Mucosa of descending colon (tissue), 3 donors: ENCODE results near the gene RELT. TPM values are rescaled to one million over a fixed set of nuclear protein-coding genes. Genes with fewer than 3 reads are reported as not detected.

Source experiments
- ATAC-seq: fragments of 200-7000 bp; cut with Tn5 transposase; one replicate; pipeline ENCODE4 v1.9.1; 2020; ENCODE audit warnings: mild to moderate bottlenecking, moderate library complexity
- DNase-seq, 3 donors: peaks; one replicate each; pipeline ENCODE4 v3.0.0-alpha.2; 2020
- H3K36me3 ChIP-seq: fragments of 200-600 bp; one replicate; pipeline ENCODE4 v1.8.0; 2021; ENCODE audit warnings: low read depth, mild to moderate bottlenecking
- H3K4me1 ChIP-seq: fragments of 200-600 bp; one replicate; pipeline ENCODE4 v1.8.0; 2021; ENCODE audit warnings: low read depth, mild to moderate bottlenecking
- H3K4me3 ChIP-seq: fragments of 200-600 bp; one replicate; pipeline ENCODE4 v1.8.0; 2021; ENCODE audit warnings: mild to moderate bottlenecking
- H3K9me3 ChIP-seq: fragments of 200-600 bp; one replicate; pipeline ENCODE4 v1.8.0; 2021; ENCODE audit warnings: mild to moderate bottlenecking
- intact Hi-C, 2 donors: fragments of 100-400 bp; cut with DNase I in 1 of 2; cut with micrococcal nuclease in 1 of 2; formaldehyde crosslinking; loops; one replicate each; pipeline versions ENCODE4 v1.11.0 to v1.11.1; 2022; cut with DNase I, micrococcal nuclease
- total RNA-seq, 3 donors: library from RNA; stranded (reverse); fragmentation: NEBNext Ultra II Directional in 2 of 3; extraction: Animal tissue kit (Norgen Biotek cat#: 25700) in 2 of 3; gene quantifications; one replicate each; pipeline versions ENCODE4 v1.2.1 to v1.2.4, GENCODE V29; 2021 to 2023
- TF ChIP-seq, protein P1 (sequence below): fragments of 200-600 bp; IDR thresholded peaks from one replicate; pipeline ENCODE4 v1.8.0; 2022; ENCODE audit warnings: antibody characterized with exemption, mild to moderate bottlenecking
- donor health status: DM: no; HTN: no; CAD: no; lungs with moderate emphysema.
- donor health status: DM: no; HTN: no; CAD: no.
- donor health status: DM: no; HTN: yes; CAD: no.

The RELT gene
- total RNA-seq, 3 donors from 2014 or later = 2.3 to 4.7 (median 4.4) TPM

DNA sequence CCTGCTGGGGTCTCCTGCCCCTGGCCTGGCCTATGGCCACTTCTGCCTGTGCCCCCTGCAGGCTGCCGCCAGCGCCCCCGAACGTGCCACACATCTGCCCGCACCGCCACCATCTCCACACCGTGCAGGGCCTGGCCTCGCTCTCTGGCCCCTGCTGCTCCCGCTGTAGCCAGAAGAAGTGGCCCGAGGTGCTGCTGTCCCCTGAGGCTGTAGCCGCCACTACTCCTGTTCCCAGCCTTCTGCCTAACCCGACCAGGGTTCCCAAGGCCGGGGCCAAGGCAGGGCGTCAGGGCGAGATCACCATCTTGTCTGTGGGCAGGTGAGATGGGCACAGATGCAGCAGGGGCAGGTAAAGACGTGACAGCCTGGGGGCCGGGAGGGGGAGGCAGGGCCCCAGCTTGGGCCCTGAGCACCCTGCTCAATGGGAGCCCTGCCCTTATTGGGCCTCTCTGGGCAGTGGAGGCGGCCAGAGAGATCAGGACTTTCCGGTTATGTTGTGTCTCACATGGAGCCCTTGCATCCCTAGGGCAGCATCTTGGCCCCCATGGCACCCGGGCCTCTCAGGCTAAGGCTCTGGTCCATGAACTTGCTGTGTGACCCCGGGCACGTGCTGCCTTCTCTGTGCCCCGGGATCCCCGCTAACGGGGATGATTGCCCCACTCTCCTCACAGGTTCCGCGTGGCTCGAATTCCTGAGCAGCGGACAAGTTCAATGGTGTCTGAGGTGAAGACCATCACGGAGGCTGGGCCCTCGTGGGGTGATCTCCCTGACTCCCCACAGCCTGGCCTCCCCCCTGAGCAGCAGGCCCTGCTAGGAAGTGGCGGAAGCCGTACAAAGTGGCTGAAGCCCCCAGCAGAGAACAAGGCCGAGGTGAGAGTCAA, 18.5 kb downstream of the RELT start:
- H3K36me3 ChIP-seq = no peaks in the 10 kb centered on the region
- TF ChIP-seq, protein P1, sequence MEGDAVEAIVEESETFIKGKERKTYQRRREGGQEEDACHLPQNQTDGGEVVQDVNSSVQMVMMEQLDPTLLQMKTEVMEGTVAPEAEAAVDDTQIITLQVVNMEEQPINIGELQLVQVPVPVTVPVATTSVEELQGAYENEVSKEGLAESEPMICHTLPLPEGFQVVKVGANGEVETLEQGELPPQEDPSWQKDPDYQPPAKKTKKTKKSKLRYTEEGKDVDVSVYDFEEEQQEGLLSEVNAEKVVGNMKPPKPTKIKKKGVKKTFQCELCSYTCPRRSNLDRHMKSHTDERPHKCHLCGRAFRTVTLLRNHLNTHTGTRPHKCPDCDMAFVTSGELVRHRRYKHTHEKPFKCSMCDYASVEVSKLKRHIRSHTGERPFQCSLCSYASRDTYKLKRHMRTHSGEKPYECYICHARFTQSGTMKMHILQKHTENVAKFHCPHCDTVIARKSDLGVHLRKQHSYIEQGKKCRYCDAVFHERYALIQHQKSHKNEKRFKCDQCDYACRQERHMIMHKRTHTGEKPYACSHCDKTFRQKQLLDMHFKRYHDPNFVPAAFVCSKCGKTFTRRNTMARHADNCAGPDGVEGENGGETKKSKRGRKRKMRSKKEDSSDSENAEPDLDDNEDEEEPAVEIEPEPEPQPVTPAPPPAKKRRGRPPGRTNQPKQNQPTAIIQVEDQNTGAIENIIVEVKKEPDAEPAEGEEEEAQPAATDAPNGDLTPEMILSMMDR = no peak
- no peaks in the 10 kb centered on the region for H3K4me1 ChIP-seq
- intact Hi-C loops = no loop called here
- DNase-seq (peak in 1 of 3 donors; percentile 21), ATAC-seq (no peak)
- H3K9me3 ChIP-seq = no peaks in the 10 kb centered on the region
- H3K4me3 ChIP-seq = no peak overlapping the region

DNA sequence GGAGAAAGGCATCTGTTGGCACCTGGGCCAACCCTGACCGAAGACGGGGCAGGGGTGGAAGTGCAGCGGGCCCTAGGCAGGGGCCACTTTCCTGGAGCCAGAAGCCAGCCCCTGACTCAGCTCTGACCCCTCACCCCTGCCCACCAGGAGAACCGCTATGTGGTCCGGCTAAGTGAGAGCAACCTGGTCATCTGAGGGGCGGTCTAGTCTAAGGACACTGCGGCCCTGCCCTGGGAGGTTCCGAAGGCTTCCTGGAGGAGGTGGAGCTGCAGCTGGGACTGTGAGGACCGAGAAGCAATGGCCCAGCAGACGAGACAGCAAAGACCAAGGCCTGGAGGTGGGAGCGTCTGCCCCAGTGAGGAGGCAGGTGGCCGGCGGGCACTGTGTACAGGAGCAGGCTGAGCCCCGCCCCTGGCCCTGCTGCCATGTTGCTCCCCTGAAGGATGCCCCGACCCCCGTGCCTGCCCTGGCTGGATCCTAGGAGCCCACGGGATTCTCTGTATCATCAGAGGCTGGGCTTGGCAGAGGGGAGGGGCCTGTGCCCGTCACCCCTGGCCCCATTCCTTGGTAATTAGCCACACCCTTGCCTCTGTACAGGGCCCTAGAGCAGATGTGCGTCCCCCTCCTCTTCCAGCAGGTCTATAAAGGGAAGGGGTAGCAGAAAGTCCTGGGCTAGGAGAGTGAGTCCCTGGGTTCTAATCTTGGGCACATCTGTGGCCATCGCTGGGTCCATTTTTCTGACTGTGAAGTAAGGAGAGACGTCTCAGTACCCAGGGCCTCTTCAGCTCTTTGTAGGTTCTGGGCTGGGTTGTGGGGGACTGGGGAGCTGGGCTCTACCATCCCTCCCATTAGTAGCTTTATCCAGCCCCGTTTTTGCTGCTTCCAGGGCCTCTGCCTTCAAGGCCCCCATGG, 19.4 kb downstream of the RELT start:
- intact Hi-C loops = no loop called here
- no peak overlapping the region for H3K4me3 ChIP-seq
- H3K36me3 ChIP-seq = no peaks in the 10 kb centered on the region
- DNase-seq (peak in 1 of 3 donors; percentile 23), ATAC-seq (no peak)
- TF ChIP-seq, protein P1 = no peak
- no peaks in the 10 kb centered on the region for H3K9me3 ChIP-seq
- H3K4me1 ChIP-seq = no peaks in the 10 kb centered on the region

DNA sequence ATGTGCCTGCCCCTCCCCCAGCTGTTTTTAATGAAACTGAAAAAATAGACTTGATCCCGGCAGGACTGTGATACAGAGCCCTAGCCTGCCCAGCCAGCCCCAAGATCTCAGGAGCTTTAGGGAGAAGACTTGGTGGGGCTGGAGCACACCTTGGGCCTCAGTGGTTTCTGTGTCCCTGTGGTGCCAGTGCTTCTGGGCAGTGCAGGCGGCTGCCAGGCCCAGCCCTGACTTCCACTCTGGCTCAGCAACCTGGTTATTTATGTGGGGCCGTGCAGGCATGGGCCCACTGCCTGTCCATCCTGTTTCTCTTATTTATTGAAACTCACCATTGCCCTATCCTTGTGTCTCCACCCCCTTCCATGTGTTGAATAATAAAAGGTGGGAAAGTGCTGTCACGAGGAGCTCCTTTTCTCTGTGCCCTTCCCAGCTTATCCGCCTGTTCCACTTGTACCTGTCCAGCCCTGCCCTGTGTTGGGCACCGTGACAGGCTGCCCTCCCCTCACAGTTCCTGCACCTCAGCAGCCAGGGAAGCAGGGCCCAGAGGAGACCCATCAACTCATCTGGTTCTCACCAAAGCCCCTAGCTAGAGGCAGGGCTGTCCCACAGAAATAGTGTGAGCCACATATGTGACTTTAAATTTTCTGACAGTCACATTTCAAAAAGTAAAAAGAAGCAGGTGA, 20.2 kb downstream of the RELT start:
- peak in 1 of 3 donors; percentile 13 for DNase-seq
- Histone ChIP-seq H3K4me3 (no peak overlapping the region), H3K4me1 (no peaks in the 10 kb centered on the region), H3K36me3 (no peaks in the 10 kb centered on the region), H3K9me3 (no peaks in the 10 kb centered on the region)
- intact Hi-C loops = no loop called here
- TF ChIP-seq, protein P1 = no peak
- ATAC-seq = no peak

DNA sequence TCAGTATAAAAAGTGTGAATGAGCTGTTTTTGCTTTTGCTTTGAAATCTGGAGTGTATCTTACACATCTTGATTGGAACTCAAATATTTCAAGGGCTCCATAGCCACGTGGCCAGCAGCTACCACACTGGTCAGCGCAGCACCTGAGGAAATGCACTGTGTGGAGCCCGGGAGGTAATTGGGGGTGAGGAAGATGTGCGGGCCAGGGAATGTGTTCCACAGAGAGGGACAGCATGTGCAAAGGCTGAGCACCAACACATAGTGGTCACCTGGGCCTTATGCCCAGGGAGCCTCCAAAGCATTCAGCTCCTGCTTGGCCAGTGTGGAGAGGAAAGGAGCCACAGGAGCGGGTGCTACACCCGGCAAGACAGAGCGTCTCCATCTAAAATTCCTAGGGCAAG, 20.8 kb downstream of the RELT start:
- no peak overlapping the region for H3K4me3 ChIP-seq
- TF ChIP-seq, protein P1 = no peak
- H3K4me1 ChIP-seq = no peaks in the 10 kb centered on the region
- DNase-seq (no peak), ATAC-seq (no peak)
- no peaks in the 10 kb centered on the region for H3K36me3 ChIP-seq
- no peaks in the 10 kb centered on the region for H3K9me3 ChIP-seq
- intact Hi-C loops = no loop called here

DNA sequence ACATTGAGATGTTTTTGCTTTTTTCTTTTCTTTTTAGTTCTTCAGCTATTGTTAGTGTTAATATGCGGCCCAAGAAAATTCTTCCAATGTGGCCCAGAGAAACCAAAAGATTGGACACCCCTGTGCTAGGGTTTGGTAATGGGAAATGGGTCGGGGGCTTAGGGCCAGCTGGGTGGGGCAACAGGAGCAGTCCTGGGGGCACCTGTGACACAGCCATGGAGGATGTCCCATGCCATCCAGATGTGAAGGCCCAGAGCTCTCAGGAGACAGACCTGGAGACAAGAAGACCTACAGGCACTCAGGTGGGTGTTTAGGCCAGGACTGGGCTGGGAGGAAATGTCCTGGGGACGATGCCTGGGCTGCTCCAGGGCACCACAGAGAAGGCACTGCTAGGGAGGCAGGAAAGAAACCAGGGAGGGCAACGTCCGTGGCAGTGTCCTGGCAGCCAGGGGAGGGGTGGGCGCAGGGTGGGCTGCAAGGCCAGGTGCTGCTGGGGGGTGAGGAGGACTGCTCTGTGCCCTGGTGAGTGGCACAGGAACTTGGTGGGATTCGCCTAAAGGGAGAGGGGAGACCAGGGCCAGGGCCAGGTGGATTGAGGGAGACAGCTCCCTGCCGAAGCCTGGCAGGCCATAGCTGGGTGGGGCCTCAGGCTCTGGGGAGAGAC, 21.4 kb downstream of the RELT start:
- Histone ChIP-seq H3K4me3 (no peak overlapping the region), H3K9me3 (no peaks in the 10 kb centered on the region), H3K4me1 (no peaks in the 10 kb centered on the region), H3K36me3 (no peaks in the 10 kb centered on the region)
- TF ChIP-seq, protein P1 = no peak
- intact Hi-C loops = no loop called here
- DNase-seq (peak in 1 of 3 donors; percentile 16), ATAC-seq (no peak)
